NB4 (cell line): Measurements from ENCODE around the gene ICE2.

Experiments used
- CTCF ChIP-seq: IDR thresholded peaks from one replicate; pipeline ENCODE4 v1.5.1; 2012; ENCODE audit warnings: low read depth, low read length
- POLR2A ChIP-seq: IDR thresholded peaks from 2 replicates; pipeline ENCODE4 v1.6.1; 2011; ENCODE audit warnings: mild to moderate bottlenecking; ENCODE audit not compliant: insufficient read length; ENCODE audit errors: extremely low read depth

DNA sequence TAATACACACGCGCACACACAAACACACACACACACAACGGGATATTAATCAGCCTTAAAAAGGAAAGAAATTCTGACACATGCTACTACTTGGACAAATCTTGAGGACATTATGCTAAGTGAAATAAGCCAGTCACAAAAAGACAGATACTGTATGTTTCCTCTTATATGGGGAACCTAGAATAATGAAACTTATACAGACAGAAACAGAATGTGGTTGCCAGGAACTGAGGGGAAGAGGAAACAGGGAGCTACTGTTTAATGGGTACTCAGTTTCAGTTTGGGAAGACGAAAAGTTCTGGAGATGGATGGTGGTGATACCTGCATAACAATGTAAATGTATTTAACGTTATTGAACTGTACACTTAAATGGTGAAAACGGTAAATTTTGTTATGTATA is 20.2 kb downstream of the ICE2 start:
- TF ChIP-seq POLR2A (no peak), CTCF (no peak)
